Measurements from ENCODE around the gene ARMC7. TPM values are rescaled to one million over a fixed set of nuclear protein-coding genes. Genes with fewer than 3 reads are reported as not detected.

The ARMC7 gene
- total and polyA plus RNA-seq, 2 of the 13 experiments (the other 11 are each of a cell fraction or from before 2014, with no cell fraction given), result 3.9 to 4.2 TPM

DNA sequence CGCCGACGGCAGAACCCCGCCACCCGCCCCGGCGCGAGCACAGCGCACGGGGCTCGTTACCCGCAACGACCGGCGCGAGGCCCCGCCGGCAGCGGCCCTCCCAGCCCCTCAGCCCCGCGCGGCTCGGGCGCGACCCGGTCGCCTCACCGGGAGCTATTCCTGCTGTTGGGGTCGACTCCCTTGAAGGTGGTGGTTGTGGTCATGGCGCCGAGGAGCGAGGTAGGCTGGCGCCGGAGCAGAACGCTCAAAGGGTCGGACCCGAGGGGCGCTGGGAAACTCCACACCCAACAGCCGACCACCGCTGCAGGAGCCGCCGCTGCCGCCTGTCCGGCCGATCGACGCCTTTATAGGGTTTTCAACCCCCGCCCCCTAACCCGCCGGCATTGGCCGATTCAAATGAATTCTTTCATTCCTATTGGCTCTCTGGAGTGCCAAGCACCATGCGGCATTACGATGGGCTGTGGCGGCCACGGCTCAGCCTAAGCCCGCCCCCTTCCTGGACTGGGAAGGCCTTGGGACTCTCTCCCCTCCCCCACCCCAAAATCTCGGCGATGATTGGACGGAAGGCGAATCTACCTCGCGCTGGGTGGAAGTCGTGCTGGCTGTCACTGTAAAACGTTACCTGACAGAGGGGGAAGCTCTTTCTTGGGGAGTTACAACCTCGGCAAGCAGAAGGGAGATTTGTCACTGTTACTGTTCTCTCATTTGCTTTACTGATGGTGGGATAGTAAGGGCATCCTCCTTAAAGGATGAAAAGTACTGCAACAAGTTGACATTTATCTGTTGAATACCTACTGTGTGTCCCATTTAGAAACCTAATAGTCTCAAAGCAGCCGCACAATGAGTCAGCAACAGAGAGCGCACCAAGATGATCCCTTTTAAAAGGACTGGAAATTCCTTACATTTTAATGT is 44.7 kb downstream of the ARMC7 start, which contains the start of gene JPT1 (continued):
- TF ChIP-seq, protein P1, sequence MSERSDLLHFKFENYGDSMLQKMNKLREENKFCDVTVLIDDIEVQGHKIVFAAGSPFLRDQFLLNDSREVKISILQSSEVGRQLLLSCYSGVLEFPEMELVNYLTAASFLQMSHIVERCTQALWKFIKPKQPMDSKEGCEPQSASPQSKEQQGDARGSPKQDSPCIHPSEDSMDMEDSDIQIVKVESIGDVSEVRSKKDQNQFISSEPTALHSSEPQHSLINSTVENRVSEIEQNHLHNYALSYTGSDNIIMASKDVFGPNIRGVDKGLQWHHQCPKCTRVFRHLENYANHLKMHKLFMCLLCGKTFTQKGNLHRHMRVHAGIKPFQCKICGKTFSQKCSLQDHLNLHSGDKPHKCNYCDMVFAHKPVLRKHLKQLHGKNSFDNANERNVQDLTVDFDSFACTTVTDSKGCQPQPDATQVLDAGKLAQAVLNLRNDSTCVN (CRISPR knock-in tag; IDR thresholded peaks at IDR 0.05; ENCODE audit: borderline replicate concordance), result peak; percentile 88
- TF ChIP-seq, protein P2, sequence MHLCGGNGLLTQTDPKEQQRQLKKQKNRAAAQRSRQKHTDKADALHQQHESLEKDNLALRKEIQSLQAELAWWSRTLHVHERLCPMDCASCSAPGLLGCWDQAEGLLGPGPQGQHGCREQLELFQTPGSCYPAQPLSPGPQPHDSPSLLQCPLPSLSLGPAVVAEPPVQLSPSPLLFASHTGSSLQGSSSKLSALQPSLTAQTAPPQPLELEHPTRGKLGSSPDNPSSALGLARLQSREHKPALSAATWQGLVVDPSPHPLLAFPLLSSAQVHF (CRISPR knock-in tag; IDR thresholded peaks at IDR 0.05), result no peak
- TF ChIP-seq FOXK1 (CRISPR knock-in tag; IDR thresholded peaks at IDR 0.05; ENCODE audit: borderline replicate concordance, low read depth), result no peak
- TF ChIP-seq, protein P3, sequence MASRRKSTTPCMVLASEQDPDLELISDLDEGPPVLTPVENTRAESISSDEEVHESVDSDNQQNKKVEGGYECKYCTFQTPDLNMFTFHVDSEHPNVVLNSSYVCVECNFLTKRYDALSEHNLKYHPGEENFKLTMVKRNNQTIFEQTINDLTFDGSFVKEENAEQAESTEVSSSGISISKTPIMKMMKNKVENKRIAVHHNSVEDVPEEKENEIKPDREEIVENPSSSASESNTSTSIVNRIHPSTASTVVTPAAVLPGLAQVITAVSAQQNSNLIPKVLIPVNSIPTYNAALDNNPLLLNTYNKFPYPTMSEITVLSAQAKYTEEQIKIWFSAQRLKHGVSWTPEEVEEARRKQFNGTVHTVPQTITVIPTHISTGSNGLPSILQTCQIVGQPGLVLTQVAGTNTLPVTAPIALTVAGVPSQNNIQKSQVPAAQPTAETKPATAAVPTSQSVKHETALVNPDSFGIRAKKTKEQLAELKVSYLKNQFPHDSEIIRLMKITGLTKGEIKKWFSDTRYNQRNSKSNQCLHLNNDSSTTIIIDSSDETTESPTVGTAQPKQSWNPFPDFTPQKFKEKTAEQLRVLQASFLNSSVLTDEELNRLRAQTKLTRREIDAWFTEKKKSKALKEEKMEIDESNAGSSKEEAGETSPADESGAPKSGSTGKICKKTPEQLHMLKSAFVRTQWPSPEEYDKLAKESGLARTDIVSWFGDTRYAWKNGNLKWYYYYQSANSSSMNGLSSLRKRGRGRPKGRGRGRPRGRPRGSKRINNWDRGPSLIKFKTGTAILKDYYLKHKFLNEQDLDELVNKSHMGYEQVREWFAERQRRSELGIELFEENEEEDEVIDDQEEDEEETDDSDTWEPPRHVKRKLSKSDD (CRISPR knock-in tag; IDR thresholded peaks at IDR 0.05; ENCODE audit: low read depth), result peak; percentile 62; the same call in 1 of the 2 replicates
- TF ChIP-seq HOXD1 (CRISPR knock-in tag; IDR thresholded peaks at IDR 0.05), result no peak
- no peak for TF ChIP-seq ZMYM2 (CRISPR knock-in tag; IDR thresholded peaks at IDR 0.05)
- TF ChIP-seq ZNF674 (CRISPR knock-in tag; IDR thresholded peaks at IDR 0.05; ENCODE audit: low read depth), result no peak
- TF ChIP-seq ERF (CRISPR knock-in tag; IDR thresholded peaks at IDR 0.05), result peak; percentile 89
- no peak for TF ChIP-seq ATRX (CRISPR knock-in tag; IDR thresholded peaks at IDR 0.05; ENCODE audit: borderline replicate concordance)
- TF ChIP-seq, protein P4, sequence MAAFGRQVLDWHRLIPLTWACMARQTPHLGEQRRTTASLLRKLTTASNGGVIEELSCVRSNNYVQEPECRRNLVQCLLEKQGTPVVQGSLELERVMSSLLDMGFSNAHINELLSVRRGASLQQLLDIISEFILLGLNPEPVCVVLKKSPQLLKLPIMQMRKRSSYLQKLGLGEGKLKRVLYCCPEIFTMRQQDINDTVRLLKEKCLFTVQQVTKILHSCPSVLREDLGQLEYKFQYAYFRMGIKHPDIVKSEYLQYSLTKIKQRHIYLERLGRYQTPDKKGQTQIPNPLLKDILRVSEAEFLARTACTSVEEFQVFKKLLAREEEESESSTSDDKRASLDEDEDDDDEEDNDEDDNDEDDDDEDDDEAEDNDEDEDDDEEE (CRISPR knock-in tag; IDR thresholded peaks at IDR 0.05), result no peak
- TF ChIP-seq, protein P5, sequence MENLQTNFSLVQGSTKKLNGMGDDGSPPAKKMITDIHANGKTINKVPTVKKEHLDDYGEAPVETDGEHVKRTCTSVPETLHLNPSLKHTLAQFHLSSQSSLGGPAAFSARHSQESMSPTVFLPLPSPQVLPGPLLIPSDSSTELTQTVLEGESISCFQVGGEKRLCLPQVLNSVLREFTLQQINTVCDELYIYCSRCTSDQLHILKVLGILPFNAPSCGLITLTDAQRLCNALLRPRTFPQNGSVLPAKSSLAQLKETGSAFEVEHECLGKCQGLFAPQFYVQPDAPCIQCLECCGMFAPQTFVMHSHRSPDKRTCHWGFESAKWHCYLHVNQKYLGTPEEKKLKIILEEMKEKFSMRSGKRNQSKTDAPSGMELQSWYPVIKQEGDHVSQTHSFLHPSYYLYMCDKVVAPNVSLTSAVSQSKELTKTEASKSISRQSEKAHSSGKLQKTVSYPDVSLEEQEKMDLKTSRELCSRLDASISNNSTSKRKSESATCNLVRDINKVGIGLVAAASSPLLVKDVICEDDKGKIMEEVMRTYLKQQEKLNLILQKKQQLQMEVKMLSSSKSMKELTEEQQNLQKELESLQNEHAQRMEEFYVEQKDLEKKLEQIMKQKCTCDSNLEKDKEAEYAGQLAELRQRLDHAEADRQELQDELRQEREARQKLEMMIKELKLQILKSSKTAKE (CRISPR knock-in tag; IDR thresholded peaks at IDR 0.05; ENCODE audit: borderline replicate concordance), result no peak
- peak; percentile 32; the same call in 1 of the 2 replicates for TF ChIP-seq ZNF350 (CRISPR knock-in tag; IDR thresholded peaks at IDR 0.05; ENCODE audit: borderline replicate concordance, low read depth)
- TF ChIP-seq ATF7-NPFF (CRISPR knock-in tag; IDR thresholded peaks at IDR 0.05; ENCODE audit: low read depth), result peak; percentile 75
- TF ChIP-seq, protein P6, sequence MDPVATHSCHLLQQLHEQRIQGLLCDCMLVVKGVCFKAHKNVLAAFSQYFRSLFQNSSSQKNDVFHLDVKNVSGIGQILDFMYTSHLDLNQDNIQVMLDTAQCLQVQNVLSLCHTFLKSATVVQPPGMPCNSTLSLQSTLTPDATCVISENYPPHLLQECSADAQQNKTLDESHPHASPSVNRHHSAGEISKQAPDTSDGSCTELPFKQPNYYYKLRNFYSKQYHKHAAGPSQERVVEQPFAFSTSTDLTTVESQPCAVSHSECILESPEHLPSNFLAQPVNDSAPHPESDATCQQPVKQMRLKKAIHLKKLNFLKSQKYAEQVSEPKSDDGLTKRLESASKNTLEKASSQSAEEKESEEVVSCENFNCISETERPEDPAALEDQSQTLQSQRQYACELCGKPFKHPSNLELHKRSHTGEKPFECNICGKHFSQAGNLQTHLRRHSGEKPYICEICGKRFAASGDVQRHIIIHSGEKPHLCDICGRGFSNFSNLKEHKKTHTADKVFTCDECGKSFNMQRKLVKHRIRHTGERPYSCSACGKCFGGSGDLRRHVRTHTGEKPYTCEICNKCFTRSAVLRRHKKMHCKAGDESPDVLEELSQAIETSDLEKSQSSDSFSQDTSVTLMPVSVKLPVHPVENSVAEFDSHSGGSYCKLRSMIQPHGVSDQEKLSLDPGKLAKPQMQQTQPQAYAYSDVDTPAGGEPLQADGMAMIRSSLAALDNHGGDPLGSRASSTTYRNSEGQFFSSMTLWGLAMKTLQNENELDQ (CRISPR knock-in tag; IDR thresholded peaks at IDR 0.05; ENCODE audit: borderline replicate concordance), result no peak
- peak; percentile 93; the same call in 1 of the 2 replicates for TF ChIP-seq TMF1 (CRISPR knock-in tag; IDR thresholded peaks at IDR 0.05; ENCODE audit: low read depth)
- no peak for TF ChIP-seq ZNF264 (CRISPR knock-in tag; IDR thresholded peaks at IDR 0.05)
- TF ChIP-seq SETDB1 (CRISPR knock-in tag; IDR thresholded peaks at IDR 0.05; ENCODE audit: borderline replicate concordance), result no peak
